Measurements from ENCODE around the gene C2orf76.
"Not testable (repeated sequence)": the region's sequence is repeated elsewhere in the genome, so short reads cannot be mapped to it uniquely, and the experiment has no call there.

C2orf76 gene

GRCh38 chr2:119366649-119367471 lies at the start of gene C2orf76, which contains the start of gene DBI:
Gene C2orf76 (minus strand): TSS chr2:119366834. CDS start chr2:119339959, 26,875 bp downstream.
Gene DBI (plus strand): TSS chr2:119366977. CDS start chr2:119367052, 75 bp downstream.
- in situ Hi-C loops (cut with MboI; ENCODE audit: low sequenced_read_pairs), result no loop called here

- in situ Hi-C loops (cut with MboI; ENCODE audit: low sequenced_read_pairs), result no loop called here
These were observed 49.0 kb upstream of the C2orf76 start for GRCh38 chr2:119415630-119416029.

GRCh38 chr2:119414894-119415293 lies 48.3 kb upstream of the C2orf76 start:
- in situ Hi-C loops (cut with MboI; ENCODE audit: low sequenced_read_pairs), result no loop called here

GRCh38 chr2:119409506-119409905 lies 42.9 kb upstream of the C2orf76 start:
- in situ Hi-C loops (cut with MboI; ENCODE audit: low sequenced_read_pairs), result no loop called here

GRCh38 chr2:119408221-119408619 lies 41.6 kb upstream of the C2orf76 start:
- in situ Hi-C loops (cut with MboI; ENCODE audit: low sequenced_read_pairs), result no loop called here

- in situ Hi-C loops (cut with MboI; ENCODE audit: low sequenced_read_pairs), result no loop called here
These were observed 41.0 kb upstream of the C2orf76 start for GRCh38 chr2:119407430-119408220.

- in situ Hi-C loops (cut with MboI; ENCODE audit: low sequenced_read_pairs), result no loop called here
These were observed 38.5 kb upstream of the C2orf76 start for GRCh38 chr2:119405151-119405550.

GRCh38 chr2:119403618-119404017 lies 37.0 kb upstream of the C2orf76 start:
- in situ Hi-C loops (cut with MboI; ENCODE audit: low sequenced_read_pairs), result not testable (repeated sequence)

GRCh38 chr2:119402645-119403560 lies 36.3 kb upstream of the C2orf76 start:
- in situ Hi-C loops (cut with MboI; ENCODE audit: low sequenced_read_pairs), result no loop called here

- in situ Hi-C loops (cut with MboI; ENCODE audit: low sequenced_read_pairs), result no loop called here
These were observed 35.5 kb upstream of the C2orf76 start for GRCh38 chr2:119402106-119402505.

- in situ Hi-C loops (cut with MboI; ENCODE audit: low sequenced_read_pairs), result no loop called here
These were observed 30.6 kb upstream of the C2orf76 start for GRCh38 chr2:119397196-119397595.

GRCh38 chr2:119393971-119394748 lies 27.5 kb upstream of the C2orf76 start:
- in situ Hi-C loops (cut with MboI; ENCODE audit: low sequenced_read_pairs), result no loop called here

- in situ Hi-C loops (cut with MboI; ENCODE audit: low sequenced_read_pairs), result no loop called here
These were observed 23.1 kb upstream of the C2orf76 start for GRCh38 chr2:119389615-119390306.

GRCh38 chr2:119387381-119388129 lies 20.9 kb upstream of the C2orf76 start:
- in situ Hi-C loops (cut with MboI; ENCODE audit: low sequenced_read_pairs), result no loop called here

- in situ Hi-C loops (cut with MboI; ENCODE audit: low sequenced_read_pairs), result no loop called here
These were observed 18.8 kb upstream of the C2orf76 start for GRCh38 chr2:119385466-119385865.

GRCh38 chr2:119384971-119385370 lies 18.3 kb upstream of the C2orf76 start:
- in situ Hi-C loops (cut with MboI; ENCODE audit: low sequenced_read_pairs), result no loop called here

GRCh38 chr2:119383410-119384140 lies 16.9 kb upstream of the C2orf76 start:
- in situ Hi-C loops (cut with MboI; ENCODE audit: low sequenced_read_pairs), result no loop called here

- in situ Hi-C loops (cut with MboI; ENCODE audit: low sequenced_read_pairs), result no loop called here
These were observed 11.9 kb upstream of the C2orf76 start for GRCh38 chr2:119378566-119378965.
